ENCODE results near the gene PLA2G2C. TPM values are rescaled to one million over a fixed set of nuclear protein-coding genes. Genes with fewer than 3 reads are reported as not detected.

The PLA2G2C gene
- total RNA-seq, 1 donor from 2014 or later: not detected

GRCh38 chr1:20158358-20159070 is 27.8 kb downstream of the PLA2G2C start:
- H3K27me3 ChIP-seq: no peaks in the 10 kb centered on the region
- no peaks in the 10 kb centered on the region for H3K36me3 ChIP-seq
- no peak overlapping the region for H3K27ac ChIP-seq
- no peak for TF ChIP-seq POLR2A (IDR thresholded peaks at IDR 0.05)
- TF ChIP-seq, protein P1, sequence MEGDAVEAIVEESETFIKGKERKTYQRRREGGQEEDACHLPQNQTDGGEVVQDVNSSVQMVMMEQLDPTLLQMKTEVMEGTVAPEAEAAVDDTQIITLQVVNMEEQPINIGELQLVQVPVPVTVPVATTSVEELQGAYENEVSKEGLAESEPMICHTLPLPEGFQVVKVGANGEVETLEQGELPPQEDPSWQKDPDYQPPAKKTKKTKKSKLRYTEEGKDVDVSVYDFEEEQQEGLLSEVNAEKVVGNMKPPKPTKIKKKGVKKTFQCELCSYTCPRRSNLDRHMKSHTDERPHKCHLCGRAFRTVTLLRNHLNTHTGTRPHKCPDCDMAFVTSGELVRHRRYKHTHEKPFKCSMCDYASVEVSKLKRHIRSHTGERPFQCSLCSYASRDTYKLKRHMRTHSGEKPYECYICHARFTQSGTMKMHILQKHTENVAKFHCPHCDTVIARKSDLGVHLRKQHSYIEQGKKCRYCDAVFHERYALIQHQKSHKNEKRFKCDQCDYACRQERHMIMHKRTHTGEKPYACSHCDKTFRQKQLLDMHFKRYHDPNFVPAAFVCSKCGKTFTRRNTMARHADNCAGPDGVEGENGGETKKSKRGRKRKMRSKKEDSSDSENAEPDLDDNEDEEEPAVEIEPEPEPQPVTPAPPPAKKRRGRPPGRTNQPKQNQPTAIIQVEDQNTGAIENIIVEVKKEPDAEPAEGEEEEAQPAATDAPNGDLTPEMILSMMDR (IDR thresholded peaks at IDR 0.05): no peak
- no peak for TF ChIP-seq POLR2AphosphoS5 (IDR thresholded peaks at IDR 0.05; ENCODE audit: insufficient read depth in 1 of 2, low read depth in 1 of 2)
- no peaks in the 10 kb centered on the region for H3K4me1 ChIP-seq
- no peak overlapping the region for H3K4me3 ChIP-seq
- H3K9me3 ChIP-seq: peaks cover 10% of the 10 kb centered on the region
- no peak for DNase-seq (ENCODE audit: extremely low spot score in 2 of 2)
- intact Hi-C loops (cut with DNase I): no loop called here

- DNase-seq (ENCODE audit: extremely low spot score in 2 of 2): no peak
- H3K4me3 ChIP-seq: no peak overlapping the region
- H3K36me3 ChIP-seq: no peaks in the 10 kb centered on the region
- TF ChIP-seq POLR2A (IDR thresholded peaks at IDR 0.05) (no peak), POLR2AphosphoS5 (IDR thresholded peaks at IDR 0.05; ENCODE audit: insufficient read depth in 1 of 2, low read depth in 1 of 2) (no peak)
- TF ChIP-seq, protein P1 (IDR thresholded peaks at IDR 0.05): no peak
- H3K4me1 ChIP-seq: peaks cover 5% of the 10 kb centered on the region
- no peaks in the 10 kb centered on the region for H3K9me3 ChIP-seq
- no peaks in the 10 kb centered on the region for H3K27me3 ChIP-seq
- intact Hi-C loops (cut with DNase I): no loop called here
- no peak overlapping the region for H3K27ac ChIP-seq
Measured at GRCh38 chr1:20154301-20154831, 32.0 kb downstream of the PLA2G2C start.

GRCh38 chr1:20153000-20153418 is 33.3 kb downstream of the PLA2G2C start:
- no peak overlapping the region for H3K4me3 ChIP-seq
- intact Hi-C loops (cut with DNase I): loop anchor here (2.0 kb wide), 1 partner anchor 234 kb away; no protein-coding TSS in a partner anchor
- DNase-seq (ENCODE audit: extremely low spot score in 2 of 2): no peak

DNA sequence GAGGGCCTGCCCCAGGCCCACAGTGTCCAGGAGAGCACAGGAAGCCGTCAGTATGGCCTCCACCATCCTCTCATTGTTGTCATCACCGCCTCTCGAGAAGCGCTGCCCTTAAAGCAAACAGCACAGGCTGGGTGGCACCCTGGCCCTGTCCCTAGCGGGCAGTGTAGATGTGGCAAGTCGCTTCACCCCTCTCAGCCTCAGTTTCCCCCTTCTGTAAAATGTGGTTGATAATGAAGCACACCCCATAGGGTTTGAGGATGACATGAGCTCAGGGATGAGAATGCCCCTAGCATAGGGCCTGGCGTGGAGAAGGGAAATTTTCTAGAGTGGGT is 33.8 kb downstream of the PLA2G2C start:
- TF ChIP-seq POLR2AphosphoS5 (IDR thresholded peaks at IDR 0.05; ENCODE audit: insufficient read depth in 1 of 2, low read depth in 1 of 2) (no peak), POLR2A (IDR thresholded peaks at IDR 0.05) (no peak)
- TF ChIP-seq, protein P1 (IDR thresholded peaks at IDR 0.05): no peak
- H3K27me3 ChIP-seq: no peaks in the 10 kb centered on the region
- no peak for DNase-seq (ENCODE audit: extremely low spot score in 2 of 2)
- no peak overlapping the region for H3K27ac ChIP-seq
- H3K9me3 ChIP-seq: no peaks in the 10 kb centered on the region
- peaks cover 5% of the 10 kb centered on the region for H3K4me1 ChIP-seq
- H3K4me3 ChIP-seq: peak overlapping the region in 1 of 2 donors; percentile 26
- H3K36me3 ChIP-seq: no peaks in the 10 kb centered on the region
- intact Hi-C loops (cut with DNase I): loop anchor here (2.0 kb wide), 1 partner anchor 234 kb away; no protein-coding TSS in a partner anchor

More at GRCh38 chr1:20153000-20153418, 33.3 kb downstream of the PLA2G2C start:
- no peaks in the 10 kb centered on the region for H3K27me3 ChIP-seq
- H3K27ac ChIP-seq: no peak overlapping the region
- H3K9me3 ChIP-seq: no peaks in the 10 kb centered on the region
- no peaks in the 10 kb centered on the region for H3K36me3 ChIP-seq
- peaks cover 5% of the 10 kb centered on the region for H3K4me1 ChIP-seq
- no peak for TF ChIP-seq POLR2A (IDR thresholded peaks at IDR 0.05)
- TF ChIP-seq, protein P1 (IDR thresholded peaks at IDR 0.05): no peak
- no peak for TF ChIP-seq POLR2AphosphoS5 (IDR thresholded peaks at IDR 0.05; ENCODE audit: insufficient read depth in 1 of 2, low read depth in 1 of 2)

Data from vagina (tissue), 2 donors.